Peyer's patch (tissue), 4 donors: ENCODE data around the gene SYNE2. TPM values are rescaled to one million over a fixed set of nuclear protein-coding genes. Genes with fewer than 3 reads are reported as not detected.

ENCODE experiments used
- DNase-seq, 3 donors: peaks; one replicate each; pipeline ENCODE4 v3.0.0-alpha.2; 2017 to 2019
- H3K27ac ChIP-seq, 4 donors: fragments of 200-600 bp; sonication (generic); one replicate each; pipeline ENCODE4 v1.5.1; 2016 to 2019
- H3K27me3 ChIP-seq, 2 donors: fragments of 200-600 bp; sonication (generic); one replicate each; pipeline ENCODE4 v1.5.1; 2019
- H3K36me3 ChIP-seq, 3 donors: fragments of 200-600 bp; sonication (generic); one replicate each; pipeline ENCODE4 v1.5.1; 2016 to 2019
- H3K4me1 ChIP-seq, 4 donors: fragments of 200-600 bp; sonication (generic); one replicate each; pipeline ENCODE4 v1.5.1; 2016 to 2019
- H3K4me3 ChIP-seq, 4 donors: fragments of 200-600 bp; sonication (generic); 1 replicate in 3 of 4; 2 replicates in 1 of 4; pipeline ENCODE4 v1.5.1; 2016 to 2019; ENCODE audit warnings: mild to moderate bottlenecking in 1 of 4
- H3K9me3 ChIP-seq, 4 donors: fragments of 200-600 bp; sonication (generic); one replicate each; pipeline ENCODE4 v1.5.1; 2016 to 2019; ENCODE audit warnings: mild to moderate bottlenecking in 1 of 4
- POLR2A ChIP-seq, 2 donors: fragments of 450-650 bp; IDR thresholded peaks; one replicate each; pipeline ENCODE4 v1.5.1; 2017; ENCODE audit warnings: antibody characterized with exemption in 2 of 2, mild to moderate bottlenecking in 2 of 2, moderate library complexity in 2 of 2
- total RNA-seq, 4 donors: library from RNA; depleted of rRNA; stranded (reverse); fragments of >200 nt; gene quantifications; one replicate each; pipeline ENCODE4 v1.1.0, GENCODE V29; 2016
- TF ChIP-seq, protein P1 (sequence below), 6 experiments: fragments of 450-650 bp in 4 of 6; fragments of 200-600 bp in 2 of 6; sonication (generic) in 1 of 6; IDR thresholded peaks; one replicate each; pipeline ENCODE4 v1.5.1; 2017 to 2019; ENCODE audit warnings: antibody characterized with exemption in 6 of 6, mild to moderate bottlenecking in 3 of 6, moderate library complexity in 1 of 6

Gene SYNE2
- total RNA-seq, 4 donors from 2014 or later = 106 to 243 (median 153) TPM

DNA sequence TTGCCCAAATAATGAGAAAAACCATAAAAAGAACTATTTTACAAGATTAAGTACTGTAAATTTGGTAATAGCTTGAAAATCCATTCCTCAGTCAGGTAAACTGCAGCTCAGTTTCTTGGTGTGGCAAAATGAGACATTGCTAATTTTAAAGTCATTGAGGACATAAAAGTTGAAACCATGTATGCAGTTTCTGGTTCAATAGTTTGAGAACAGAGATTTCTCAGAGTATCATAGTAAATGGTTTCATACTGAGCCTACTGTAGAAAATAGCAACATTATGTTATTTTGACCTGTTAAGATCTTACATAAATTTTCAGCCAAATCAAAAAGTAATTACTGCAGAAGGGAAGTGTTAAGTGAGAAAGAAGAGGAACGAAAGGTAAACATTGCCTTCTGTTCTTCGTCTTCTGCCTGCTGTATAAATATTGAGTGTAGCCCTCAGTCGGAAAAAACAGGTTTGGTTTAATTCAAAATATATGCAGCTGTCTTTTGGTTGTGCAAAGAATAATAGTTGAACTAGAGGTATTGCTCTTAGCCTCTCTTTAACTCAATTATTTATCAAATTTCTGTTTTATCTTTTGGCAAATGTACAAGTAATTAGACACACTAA is 119.6 kb downstream of the SYNE2 start:
- no peaks in the 10 kb centered on the region for H3K9me3 ChIP-seq
- no peak overlapping the region for H3K4me3 ChIP-seq
- H3K27me3 ChIP-seq = no peaks in the 10 kb centered on the region
- no peak for DNase-seq
- TF ChIP-seq POLR2A (IDR thresholded peaks at IDR 0.05) = no peak
- TF ChIP-seq, protein P1, sequence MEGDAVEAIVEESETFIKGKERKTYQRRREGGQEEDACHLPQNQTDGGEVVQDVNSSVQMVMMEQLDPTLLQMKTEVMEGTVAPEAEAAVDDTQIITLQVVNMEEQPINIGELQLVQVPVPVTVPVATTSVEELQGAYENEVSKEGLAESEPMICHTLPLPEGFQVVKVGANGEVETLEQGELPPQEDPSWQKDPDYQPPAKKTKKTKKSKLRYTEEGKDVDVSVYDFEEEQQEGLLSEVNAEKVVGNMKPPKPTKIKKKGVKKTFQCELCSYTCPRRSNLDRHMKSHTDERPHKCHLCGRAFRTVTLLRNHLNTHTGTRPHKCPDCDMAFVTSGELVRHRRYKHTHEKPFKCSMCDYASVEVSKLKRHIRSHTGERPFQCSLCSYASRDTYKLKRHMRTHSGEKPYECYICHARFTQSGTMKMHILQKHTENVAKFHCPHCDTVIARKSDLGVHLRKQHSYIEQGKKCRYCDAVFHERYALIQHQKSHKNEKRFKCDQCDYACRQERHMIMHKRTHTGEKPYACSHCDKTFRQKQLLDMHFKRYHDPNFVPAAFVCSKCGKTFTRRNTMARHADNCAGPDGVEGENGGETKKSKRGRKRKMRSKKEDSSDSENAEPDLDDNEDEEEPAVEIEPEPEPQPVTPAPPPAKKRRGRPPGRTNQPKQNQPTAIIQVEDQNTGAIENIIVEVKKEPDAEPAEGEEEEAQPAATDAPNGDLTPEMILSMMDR (IDR thresholded peaks at IDR 0.05) = no peak
- peaks cover 0 to 20% (median 0%) of the 10 kb centered on the region in 3 donors for H3K36me3 ChIP-seq
- no peaks in the 10 kb centered on the region for H3K4me1 ChIP-seq
- no peak overlapping the region for H3K27ac ChIP-seq

DNA sequence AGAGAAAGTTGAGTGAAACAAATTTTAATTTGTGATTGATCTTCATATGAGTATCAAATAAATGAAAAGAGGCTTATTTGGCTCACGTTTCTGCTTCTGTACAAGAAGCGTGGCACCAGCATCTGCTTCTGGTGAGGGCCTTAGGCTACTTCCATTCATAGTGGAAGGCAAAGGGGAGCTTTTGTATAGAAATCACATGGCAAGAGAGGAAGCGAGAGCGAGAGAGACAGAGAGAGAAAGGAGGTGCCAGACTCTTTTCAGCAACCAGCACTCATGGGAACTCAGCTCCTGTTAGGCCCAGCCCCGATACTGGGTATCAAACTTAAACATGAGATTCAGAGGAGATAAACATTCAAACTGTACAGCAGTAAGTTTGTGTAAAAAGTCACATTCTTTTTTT is 121.4 kb downstream of the SYNE2 start:
- Histone ChIP-seq H3K9me3 (no peaks in the 10 kb centered on the region), H3K36me3 (peaks cover 0 to 17% (median 0%) of the 10 kb centered on the region in 3 donors), H3K4me3 (no peak overlapping the region)

DNA sequence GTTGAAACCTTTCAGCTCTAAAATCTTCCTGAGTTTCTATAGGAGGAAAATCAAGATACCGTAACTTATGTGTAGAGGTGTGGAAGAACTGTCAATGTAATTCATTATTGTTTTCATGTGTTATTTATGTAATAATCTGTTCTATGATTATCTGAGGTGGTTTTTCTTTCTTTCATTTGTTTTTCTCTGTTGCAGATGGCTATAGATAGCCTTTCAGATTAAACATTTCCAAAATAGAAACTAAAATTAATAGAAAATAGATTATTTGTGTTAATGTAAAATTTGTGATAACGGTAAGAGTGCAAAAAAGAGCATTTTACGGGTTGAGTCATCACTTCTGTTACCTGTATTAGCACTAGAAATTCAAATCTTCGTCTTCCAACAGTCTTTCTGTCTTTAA is 128.8 kb downstream of the SYNE2 start:
- DNase-seq = no peak
- H3K36me3 ChIP-seq = peaks cover 0 to 16% (median 0%) of the 10 kb centered on the region in 3 donors

More for the DNA sequence above, 121.4 kb downstream of the SYNE2 start:
- TF ChIP-seq, protein P1 (IDR thresholded peaks at IDR 0.05) = no peak
- no peak for TF ChIP-seq POLR2A (IDR thresholded peaks at IDR 0.05)
- no peak for DNase-seq
- Histone ChIP-seq H3K27me3 (no peaks in the 10 kb centered on the region), H3K27ac (no peak overlapping the region), H3K4me1 (no peaks in the 10 kb centered on the region)

DNA sequence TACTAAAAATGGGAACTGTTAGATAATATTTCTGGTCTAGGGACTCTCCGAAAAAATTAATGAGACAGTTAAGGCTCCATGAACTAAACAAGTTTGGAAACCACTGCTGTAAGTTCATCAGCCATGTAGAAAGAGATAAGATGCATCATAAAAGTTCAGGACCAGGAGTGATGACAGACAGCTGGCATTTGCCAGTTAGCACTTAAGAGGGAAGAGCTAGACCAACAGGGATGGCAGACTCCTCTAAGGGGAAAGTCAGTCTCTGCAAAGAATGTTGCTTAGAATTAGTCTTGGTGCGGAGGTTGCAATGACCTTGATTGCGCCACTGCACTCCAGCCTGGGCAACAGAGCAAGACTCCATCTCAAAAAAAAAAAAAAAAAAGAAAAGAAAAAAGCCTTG is 129.4 kb downstream of the SYNE2 start:
- DNase-seq = no peak
- H3K27me3 ChIP-seq = no peaks in the 10 kb centered on the region
- TF ChIP-seq, protein P1 (IDR thresholded peaks at IDR 0.05) = no peak
- no peak for TF ChIP-seq POLR2A (IDR thresholded peaks at IDR 0.05)
- peaks cover 0 to 11% (median 0%) of the 10 kb centered on the region in 3 donors for H3K36me3 ChIP-seq
- H3K27ac ChIP-seq = no peak overlapping the region
- H3K4me1 ChIP-seq = no peaks in the 10 kb centered on the region
- H3K4me3 ChIP-seq = no peak overlapping the region
- H3K9me3 ChIP-seq = no peaks in the 10 kb centered on the region

More for the DNA sequence above, 128.8 kb downstream of the SYNE2 start:
- Histone ChIP-seq H3K27ac (no peak overlapping the region), H3K27me3 (no peaks in the 10 kb centered on the region), H3K4me3 (no peak overlapping the region), H3K4me1 (no peaks in the 10 kb centered on the region), H3K9me3 (no peaks in the 10 kb centered on the region)
- no peak for TF ChIP-seq POLR2A (IDR thresholded peaks at IDR 0.05)
- TF ChIP-seq, protein P1 (IDR thresholded peaks at IDR 0.05) = no peak

- no peaks in the 10 kb centered on the region for H3K4me1 ChIP-seq
- H3K36me3 ChIP-seq = peaks cover 0 to 6% (median 0%) of the 10 kb centered on the region in 3 donors
- H3K4me3 ChIP-seq = no peak overlapping the region
- no peaks in the 10 kb centered on the region for H3K9me3 ChIP-seq
- no peak for DNase-seq
- TF ChIP-seq, protein P1 (IDR thresholded peaks at IDR 0.05) = no peak
- TF ChIP-seq POLR2A (IDR thresholded peaks at IDR 0.05) = no peak
- no peaks in the 10 kb centered on the region for H3K27me3 ChIP-seq
- H3K27ac ChIP-seq = no peak overlapping the region
Observed at GRCh38 chr14:63982629-63983028, 129.8 kb downstream of the SYNE2 start.
